GM18526 (cell line): ENCODE measurements around the gene FAM20C.

Source experiments
- POLR2A ChIP-seq: IDR thresholded peaks from 3 replicates; pipeline ENCODE4 v1.6.1; 2011; ENCODE audit not compliant: insufficient read length; ENCODE audit errors: extremely low read depth

Gene FAM20C

GRCh38 chr7:304574-305409 lies 112.4 kb downstream of the FAM20C start:
- no peak for TF ChIP-seq POLR2A

DNA sequence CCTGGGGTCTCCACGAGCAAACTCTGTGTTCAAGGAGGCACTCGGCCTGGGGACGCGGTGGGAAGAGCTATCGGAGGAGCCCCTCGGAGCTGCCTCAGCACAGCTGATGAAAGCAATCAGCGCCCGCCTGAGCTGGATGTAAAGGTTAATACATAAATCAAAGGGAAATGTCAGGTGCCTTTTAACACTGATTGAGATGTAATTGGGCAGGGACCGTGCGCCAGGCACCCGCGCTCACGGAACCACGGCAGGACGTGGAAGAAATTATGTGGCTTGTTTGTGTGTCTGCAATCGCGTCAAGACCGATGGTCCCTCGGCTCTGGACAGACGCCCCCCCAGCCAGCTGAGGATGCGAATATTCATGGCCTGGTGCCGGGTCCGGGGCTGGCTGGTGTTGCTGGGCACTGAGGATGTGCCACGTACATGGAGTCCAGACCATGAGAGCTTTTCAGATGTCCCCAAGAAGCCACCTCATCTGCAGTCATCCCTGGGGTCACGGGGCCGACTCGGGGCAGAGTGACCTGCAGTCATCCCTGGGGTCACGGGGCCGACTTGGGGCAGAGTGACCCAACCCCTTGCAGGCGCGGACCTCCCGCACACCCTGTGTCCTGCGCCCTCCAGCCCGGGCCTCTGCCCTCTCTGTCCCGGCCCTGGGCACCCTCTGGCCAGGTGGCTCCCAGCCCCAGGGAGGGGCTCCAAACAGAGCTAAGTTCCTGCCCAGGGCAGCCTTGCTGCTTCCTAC lies 113.2 kb downstream of the FAM20C start:
- TF ChIP-seq POLR2A = no peak

GRCh38 chr7:307970-308369 lies 115.6 kb downstream of the FAM20C start:
- TF ChIP-seq POLR2A = no peak

DNA sequence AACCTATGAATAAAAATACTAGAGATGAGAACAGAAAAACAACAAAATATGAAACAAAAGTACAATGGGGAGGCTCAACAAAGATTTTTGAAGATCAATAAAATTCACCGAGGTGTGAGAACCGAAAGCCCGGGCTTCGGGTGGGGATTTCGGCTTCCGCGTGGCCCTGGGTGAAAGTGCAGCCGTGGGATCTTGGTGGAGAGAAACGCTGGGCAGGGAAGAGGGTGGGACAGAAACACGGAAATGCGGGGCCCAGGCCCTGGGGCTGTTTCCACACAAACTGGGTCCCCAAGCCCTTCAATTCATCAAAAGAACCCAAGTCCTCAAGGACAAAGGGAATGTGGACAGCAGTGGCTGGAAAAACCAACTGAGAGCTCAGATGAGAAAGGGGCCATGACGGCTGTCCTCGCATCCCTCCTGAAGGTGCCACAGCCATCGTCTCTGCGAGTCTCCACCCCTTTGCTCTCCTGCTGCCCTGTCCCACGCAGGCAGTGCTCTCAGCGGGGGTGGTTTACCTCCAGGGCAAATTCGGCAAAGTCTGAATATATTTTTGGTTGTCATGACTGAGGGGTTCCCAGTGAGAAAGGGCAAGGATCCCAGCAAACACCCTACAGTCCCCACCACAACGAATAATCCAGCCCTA lies 117.3 kb downstream of the FAM20C start:
- no peak for TF ChIP-seq POLR2A
